Measurements from ENCODE around the gene BLID. TPM values are rescaled to one million over a fixed set of nuclear protein-coding genes. Genes with fewer than 3 reads are reported as not detected.

Gene BLID
- total and polyA plus RNA-seq, 2 of the 4 experiments (the other 2 are of a cell fraction): 0.24 to 30.8 TPM

DNA sequence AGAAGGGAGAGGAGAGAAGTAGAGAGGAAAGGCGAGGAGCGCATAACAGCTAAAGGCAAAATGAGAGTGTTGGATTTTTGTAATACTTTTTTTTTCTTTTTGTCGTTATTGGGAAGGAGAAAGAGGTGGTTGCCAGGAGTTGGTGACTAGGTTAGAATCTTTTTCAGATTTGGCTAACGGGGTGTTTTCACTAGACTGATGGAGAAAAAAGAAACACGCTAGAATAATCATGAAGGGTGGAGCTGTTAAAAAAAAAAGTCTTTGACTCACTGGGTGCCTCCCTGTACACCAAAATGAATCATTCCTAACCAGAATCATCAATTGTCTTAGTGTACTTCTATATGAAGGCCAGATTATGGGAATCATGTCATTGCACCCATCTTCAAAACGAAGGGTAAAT lies 12.7 kb downstream of the BLID start:
- ATAC-seq (ENCODE audit: low read depth): no peak
- Histone ChIP-seq H3K14ac (replicated peaks; ENCODE audit: low read depth, low read length) (peak overlapping the region; percentile 49), H3K9me3 (ENCODE audit: control insufficient read depth, insufficient read depth, low read length) (no peaks in the 10 kb centered on the region), H4K20me1 (ENCODE audit: insufficient read depth, low read length) (peaks cover 43% of the 10 kb centered on the region), H3K27ac (ENCODE audit: insufficient read depth, low read length) (peak overlapping the region; percentile 95; the same call in 1 of the 2 replicates), H2BK5ac (ENCODE audit: low read depth, low read length, poor library complexity, severe bottlenecking) (peak overlapping the region; percentile 97), H2BK20ac (ENCODE audit: low read depth, low read length) (no peak overlapping the region), H4K5ac (ENCODE audit: low read depth, low read length) (peak overlapping the region; percentile 40; the same call in 1 of the 2 replicates), H4K8ac (ENCODE audit: low read depth in 2 of 2, low read length in 2 of 2) (peak overlapping the region; percentile 19 to 44; a peak in 3 of 4 replicates), H2AFZ (replicated peaks; ENCODE audit: low read length, poor library complexity) (no peak overlapping the region), H2AK5ac (ENCODE audit: low read depth, low read length) (no peak overlapping the region; the same call in 1 of the 2 replicates), H2BK15ac (ENCODE audit: low read depth, low read length) (0 out of 3 replicates have a peak overlapping the region, but pooled peaks have one; percentile 22), H3K4me2 (ENCODE audit: low read depth, low read length) (peak overlapping the region; percentile 70; the same call in 1 of the 2 replicates), H2AK9ac (replicated peaks; ENCODE audit: low read depth, low read length, poor library complexity) (no peak overlapping the region), H3K9ac (ENCODE audit: low read depth, low read length) (peak overlapping the region; percentile 100; the same call in 1 of the 2 replicates), H3K27me3 (ENCODE audit: control insufficient read depth, insufficient read depth, low read length) (no peaks in the 10 kb centered on the region), H3K79me1 (ENCODE audit: low read depth in 1 of 2, low read length in 2 of 2) (peaks cover 0 to 48% of the 10 kb centered on the region in 2 experiments; a peak in 3 of 4 replicates), H3K36me3 (ENCODE audit: control insufficient read depth, insufficient read depth, low read length) (peaks cover 26% of the 10 kb centered on the region), H3K4me1 (ENCODE audit: control insufficient read depth, insufficient read depth, low read length) (peaks cover 15% of the 10 kb centered on the region), H3K4me3 (ENCODE audit: insufficient read depth, low read depth, low read length) (no peak overlapping the region; the same call in 1 of the 2 replicates), H3K4ac (ENCODE audit: low read depth, low read length) (peak overlapping the region; percentile 14; the same call in 1 of the 2 replicates), H3K23ac (ENCODE audit: low read depth, low read length) (peak overlapping the region; percentile 92), H3K18ac (ENCODE audit: low read depth, low read length) (peak overlapping the region; percentile 14; the same call in 1 of the 2 replicates), H4K91ac (ENCODE audit: insufficient read depth, low read depth, low read length) (peak overlapping the region; percentile 20; the same call in 1 of the 2 replicates), H2BK120ac (ENCODE audit: low read depth, low read length) (peak overlapping the region; percentile 88), H3K9me1 (ENCODE audit: insufficient read depth, low read length) (peaks cover 9% of the 10 kb centered on the region), H3K56ac (ENCODE audit: extremely low read depth, insufficient read depth, low read length) (no peak overlapping the region)
- WGBS, 2 experiments (ENCODE audit: extremely low coverage in 2 of 2, insufficient read length in 1 of 2): 100% methylated on average over 2 of the region's 6 CpGs; no CpG with 5 or more reads in 1 of the 2 experiments
- no TSS peak for BruUV-seq (replicated peaks)
- in situ Hi-C loops (cut with MboI; ENCODE audit: low sequenced_read_pairs) (loop anchor here (5.0 to 25.0 kb wide), 4 partner anchors 101 to 641 kb away; partner anchors contain the start of genes SORL1 and SORL1-AS1), dilution Hi-C loops (cut with HindIII; ENCODE audit: low sequenced_read_pairs, unreplicated experiment) (no loop called here), intact Hi-C loops (cut with micrococcal nuclease) (loop anchor here (5.0 kb wide), 2 partner anchors 276 to 786 kb away; no protein-coding TSS in a partner anchor)
- ChIA-PET CTCF (interaction anchor here (0.7 to 0.9 kb wide), 3 partner anchors 8 to 44 kb away, joined by 3 read pairs; partner anchors contain the start of gene BLID), POLR2A (ENCODE audit: unreplicated experiment) (no interaction called here)
- TF ChIP-seq CEBPB (IDR thresholded peaks at IDR 0.05; ENCODE audit: low read depth, low read length) (no peak), FOS (IDR thresholded peaks at IDR 0.05; ENCODE audit: low read depth, low read length) (peak; percentile 32; the same call in 1 of the 2 replicates)
- peak; percentile 61 for DNase-seq
